ENCODE data around the gene CYTH2.

- TF ChIP-seq POLR2AphosphoS5 (IDR thresholded peaks at IDR 0.05; ENCODE audit: low read depth, low read length) (no peak), POLR2A (IDR thresholded peaks at IDR 0.05; ENCODE audit: low read depth, low read length) (no peak), TAF1 (IDR thresholded peaks at IDR 0.05; ENCODE audit: low read depth, low read length) (no peak)
These were observed 31.8 kb downstream of the CYTH2 start for GRCh38 chr19:48500830-48501493.
